Erythroblast (primary cell): ENCODE data around the gene CAMKK2.

Experiments
- GATA1 ChIP-seq: IDR thresholded peaks from 2 replicates; pipeline ENCODE4 v1.6.1; 2011; ENCODE audit warnings: low read depth, mild to moderate bottlenecking, control low read depth, low read length, moderate library complexity
- POLR2A ChIP-seq: IDR thresholded peaks from 2 replicates; pipeline ENCODE4 v1.6.1; 2011; ENCODE audit warnings: mild to moderate bottlenecking, low read length

DNA sequence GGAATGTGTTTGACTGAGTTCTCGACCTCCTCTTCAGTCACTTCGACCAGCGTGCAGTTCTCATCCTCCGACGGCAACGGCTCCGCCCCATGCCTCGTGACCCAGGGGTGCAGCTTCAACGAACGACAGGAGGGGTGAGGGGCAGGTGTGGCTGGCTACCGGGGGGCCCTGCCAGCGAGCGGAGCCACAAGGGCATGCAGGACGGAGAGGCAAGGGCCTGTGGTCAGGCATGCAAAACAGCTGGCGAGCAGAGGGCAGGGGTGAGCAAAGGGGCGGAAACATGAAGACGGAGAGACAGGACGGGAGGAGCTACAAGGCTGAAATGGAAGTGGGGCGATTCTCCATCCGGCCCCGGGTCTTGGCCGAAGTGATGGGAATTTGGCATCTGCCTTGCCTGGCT lies 47.9 kb downstream of the CAMKK2 start:
- TF ChIP-seq POLR2A, result no peak
- no peak for TF ChIP-seq GATA1
